K562 (cell line): ENCODE results near the gene ACBD3. TPM values are rescaled to one million over a fixed set of nuclear protein-coding genes. Genes with fewer than 3 reads are reported as not detected.

Experiments
- ARID2 ChIP-seq: fragments of 450-650 bp; IDR thresholded peaks from 2 replicates; pipeline ENCODE4 v1.6.1; 2017; ENCODE audit warnings: antibody characterized with exemption, mild to moderate bottlenecking
- DIDO1 ChIP-seq: fragments of 450-650 bp; IDR thresholded peaks from 2 replicates; pipeline ENCODE4 v1.6.1; 2016; ENCODE audit warnings: low read depth, missing biosample characterization, missing genetic modification characterization
- HMGN3 ChIP-seq: IDR thresholded peaks from 2 replicates; pipeline ENCODE4 v1.6.1; 2011; ENCODE audit warnings: borderline replicate concordance, low read depth, mild to moderate bottlenecking, mixed read lengths, low read length; ENCODE audit not compliant: insufficient read length; ENCODE audit errors: extremely low read depth
- NCOR1 ChIP-seq: fragments of 450-650 bp; IDR thresholded peaks from 2 replicates; pipeline ENCODE4 v1.6.1; 2016; ENCODE audit warnings: mild to moderate bottlenecking, moderate library complexity
- RB1 ChIP-seq: fragments of 450-650 bp; IDR thresholded peaks from 2 replicates; pipeline ENCODE4 v1.6.1; 2017; ENCODE audit warnings: low read depth, mild to moderate bottlenecking
- RNF2 ChIP-seq: sonication (generic); IDR thresholded peaks from 2 replicates; pipeline ENCODE4 v1.6.1; 2016
- SP2 ChIP-seq: IDR thresholded peaks from 2 replicates; pipeline ENCODE4 v1.6.1; 2011; ENCODE audit warnings: mild to moderate bottlenecking, low read depth, low read length, moderate library complexity; ENCODE audit not compliant: poor library complexity, severe bottlenecking; ENCODE audit errors: extremely low read depth
- ZBTB17 ChIP-seq: fragments of 450-650 bp; formaldehyde crosslinking; IDR thresholded peaks from 2 replicates; pipeline ENCODE4 v1.4.0; 2020; ENCODE audit warnings: mild to moderate bottlenecking
- ZEB2 ChIP-seq: fragments of 450-650 bp; IDR thresholded peaks from 2 replicates; pipeline ENCODE4 v1.6.1; 2016
- ZNF133 ChIP-seq: fragments of 250-450 bp; sonication (Bioruptor Pico); IDR thresholded peaks from 2 replicates; pipeline ENCODE4 v1.4.0; 2020; ENCODE audit warnings: mild to moderate bottlenecking
- ZNF354B ChIP-seq: fragments of 250-450 bp; sonication (Bioruptor Pico); IDR thresholded peaks from 2 replicates; pipeline ENCODE4 v1.4.0; 2020
- polyA plus RNA-seq, 8 experiments: library from polyadenylated mRNA; depleted of rRNA in 4 of 8; stranded (reverse) in 5 of 8; unstranded in 3 of 8; fragments of >200 nt; fragmentation: Nextera tagmentation in 2 of 8; fragmentation: Illumina TruSeq in 1 of 8; extraction: Ambion mirVana in 2 of 8; extraction: Trizol in 1 of 8; gene quantifications; 2 replicates each; pipeline versions ENCODE4 v1.2.1 to v1.2.3, GENCODE V29; 2011 to 2014; ENCODE audit warnings: inconsistent platforms in 1 of 8, missing spikeins in 1 of 8
- total RNA-seq, 7 experiments: library from RNA; depleted of rRNA in 6 of 7; stranded (reverse); fragments of >200 nt in 6 of 7; fragmentation: Illumina TruSeq in 2 of 7; extraction: Trizol in 2 of 7; gene quantifications; 2 replicates each; pipeline versions ENCODE4 v1.2.1 to v1.2.3, GENCODE V29; 2011 to 2021; ENCODE audit warnings: low replicate concordance in 1 of 7
- TF ChIP-seq, protein P1 (sequence below): fragments of 200-400 bp; formaldehyde crosslinking; IDR thresholded peaks from 2 replicates; pipeline ENCODE4 v1.6.1; 2017; ENCODE audit warnings: mild to moderate bottlenecking, low read depth, low read length, moderate library complexity
- TF ChIP-seq, protein P2 (sequence below): fragments of 450-650 bp; formaldehyde crosslinking; IDR thresholded peaks from 2 replicates; pipeline ENCODE4 v1.4.0; 2020; ENCODE audit warnings: mild to moderate bottlenecking, moderate library complexity
- TF ChIP-seq, protein P3 (sequence below): fragments of 450-650 bp; formaldehyde crosslinking; IDR thresholded peaks from 2 replicates; pipeline ENCODE4 v1.4.0; 2022; ENCODE audit warnings: missing genetic modification characterization
- TF ChIP-seq, protein P4 (sequence below): sonication (generic); formaldehyde crosslinking; IDR thresholded peaks from 2 replicates; pipeline ENCODE4 v1.8.0; 2022; ENCODE audit warnings: mild to moderate bottlenecking, missing genetic modification reagents
- TF ChIP-seq, protein P5 (sequence below): fragments of 250-450 bp; sonication (Bioruptor Pico); IDR thresholded peaks from 2 replicates; pipeline ENCODE4 v1.8.0; 2022; ENCODE audit warnings: moderate library complexity, mild to moderate bottlenecking, inconsistent platforms

Gene ACBD3
- total and polyA plus RNA-seq, 9 of the 15 experiments (the other 6 are each of a cell fraction or from before 2014, with no cell fraction given) = 11.1 to 36.7 (median 26.9) TPM

DNA sequence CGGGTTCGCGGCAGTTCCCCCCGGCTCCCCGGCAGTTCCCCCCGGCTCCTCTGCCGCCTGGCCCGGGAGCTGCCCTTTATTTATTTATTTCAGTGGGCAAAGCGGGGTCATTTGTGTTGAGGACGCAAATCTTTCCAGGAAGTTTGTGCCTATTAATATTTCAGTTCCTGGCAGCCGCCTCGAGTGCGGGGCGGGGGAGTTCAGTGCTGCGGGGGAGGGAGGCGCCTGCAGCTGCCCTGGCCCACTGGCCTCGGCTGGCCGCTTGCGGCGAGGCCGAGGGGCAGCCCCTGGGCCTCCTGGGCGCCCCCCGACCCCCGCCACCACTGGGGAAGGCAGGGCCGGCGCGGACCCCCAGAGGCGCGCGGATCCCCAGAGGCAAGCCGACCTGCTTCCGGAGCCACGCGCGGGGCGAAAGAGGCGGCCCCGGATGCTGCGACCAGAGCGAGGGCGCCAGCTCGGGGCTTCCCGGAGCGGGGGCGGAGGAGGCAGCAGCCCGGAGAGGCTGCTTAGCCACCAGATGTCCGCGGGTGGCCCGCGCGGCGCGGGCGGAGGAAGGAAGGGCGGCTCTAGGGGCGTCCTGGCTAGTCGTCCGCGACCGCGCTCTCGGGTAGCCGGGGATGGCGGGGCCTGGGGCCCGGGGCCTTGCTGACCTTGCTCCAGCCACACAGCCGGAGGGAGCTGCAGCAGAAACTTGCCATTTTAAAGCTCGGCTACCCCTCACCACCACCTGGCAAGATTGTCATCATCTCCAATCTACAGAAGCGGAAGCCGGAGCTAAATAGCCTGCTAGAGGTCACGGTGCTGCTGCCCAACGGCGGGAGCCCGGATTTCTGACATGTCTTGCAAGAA lies 76.1 kb downstream of the ACBD3 start (continued):
- TF ChIP-seq, protein P1, sequence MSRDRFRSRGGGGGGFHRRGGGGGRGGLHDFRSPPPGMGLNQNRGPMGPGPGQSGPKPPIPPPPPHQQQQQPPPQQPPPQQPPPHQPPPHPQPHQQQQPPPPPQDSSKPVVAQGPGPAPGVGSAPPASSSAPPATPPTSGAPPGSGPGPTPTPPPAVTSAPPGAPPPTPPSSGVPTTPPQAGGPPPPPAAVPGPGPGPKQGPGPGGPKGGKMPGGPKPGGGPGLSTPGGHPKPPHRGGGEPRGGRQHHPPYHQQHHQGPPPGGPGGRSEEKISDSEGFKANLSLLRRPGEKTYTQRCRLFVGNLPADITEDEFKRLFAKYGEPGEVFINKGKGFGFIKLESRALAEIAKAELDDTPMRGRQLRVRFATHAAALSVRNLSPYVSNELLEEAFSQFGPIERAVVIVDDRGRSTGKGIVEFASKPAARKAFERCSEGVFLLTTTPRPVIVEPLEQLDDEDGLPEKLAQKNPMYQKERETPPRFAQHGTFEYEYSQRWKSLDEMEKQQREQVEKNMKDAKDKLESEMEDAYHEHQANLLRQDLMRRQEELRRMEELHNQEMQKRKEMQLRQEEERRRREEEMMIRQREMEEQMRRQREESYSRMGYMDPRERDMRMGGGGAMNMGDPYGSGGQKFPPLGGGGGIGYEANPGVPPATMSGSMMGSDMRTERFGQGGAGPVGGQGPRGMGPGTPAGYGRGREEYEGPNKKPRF = no peak
- TF ChIP-seq, protein P2, sequence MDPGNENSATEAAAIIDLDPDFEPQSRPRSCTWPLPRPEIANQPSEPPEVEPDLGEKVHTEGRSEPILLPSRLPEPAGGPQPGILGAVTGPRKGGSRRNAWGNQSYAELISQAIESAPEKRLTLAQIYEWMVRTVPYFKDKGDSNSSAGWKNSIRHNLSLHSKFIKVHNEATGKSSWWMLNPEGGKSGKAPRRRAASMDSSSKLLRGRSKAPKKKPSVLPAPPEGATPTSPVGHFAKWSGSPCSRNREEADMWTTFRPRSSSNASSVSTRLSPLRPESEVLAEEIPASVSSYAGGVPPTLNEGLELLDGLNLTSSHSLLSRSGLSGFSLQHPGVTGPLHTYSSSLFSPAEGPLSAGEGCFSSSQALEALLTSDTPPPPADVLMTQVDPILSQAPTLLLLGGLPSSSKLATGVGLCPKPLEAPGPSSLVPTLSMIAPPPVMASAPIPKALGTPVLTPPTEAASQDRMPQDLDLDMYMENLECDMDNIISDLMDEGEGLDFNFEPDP (CRISPR knock-in tag) = no peak
- TF ChIP-seq ARID2 = no peak
- TF ChIP-seq RNF2 = no peak
- TF ChIP-seq, protein P3, sequence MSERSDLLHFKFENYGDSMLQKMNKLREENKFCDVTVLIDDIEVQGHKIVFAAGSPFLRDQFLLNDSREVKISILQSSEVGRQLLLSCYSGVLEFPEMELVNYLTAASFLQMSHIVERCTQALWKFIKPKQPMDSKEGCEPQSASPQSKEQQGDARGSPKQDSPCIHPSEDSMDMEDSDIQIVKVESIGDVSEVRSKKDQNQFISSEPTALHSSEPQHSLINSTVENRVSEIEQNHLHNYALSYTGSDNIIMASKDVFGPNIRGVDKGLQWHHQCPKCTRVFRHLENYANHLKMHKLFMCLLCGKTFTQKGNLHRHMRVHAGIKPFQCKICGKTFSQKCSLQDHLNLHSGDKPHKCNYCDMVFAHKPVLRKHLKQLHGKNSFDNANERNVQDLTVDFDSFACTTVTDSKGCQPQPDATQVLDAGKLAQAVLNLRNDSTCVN (CRISPR knock-in tag) = no peak
- TF ChIP-seq ZNF354B (CRISPR knock-in tag) = no peak
- peak; percentile 69; the same call in 1 of the 2 replicates for TF ChIP-seq ZBTB17 (CRISPR knock-in tag)
- TF ChIP-seq NCOR1 = no peak; the same call in 1 of the 2 replicates
- TF ChIP-seq HMGN3 = peak; percentile 47
- no peak for TF ChIP-seq ZEB2
- TF ChIP-seq, protein P4, sequence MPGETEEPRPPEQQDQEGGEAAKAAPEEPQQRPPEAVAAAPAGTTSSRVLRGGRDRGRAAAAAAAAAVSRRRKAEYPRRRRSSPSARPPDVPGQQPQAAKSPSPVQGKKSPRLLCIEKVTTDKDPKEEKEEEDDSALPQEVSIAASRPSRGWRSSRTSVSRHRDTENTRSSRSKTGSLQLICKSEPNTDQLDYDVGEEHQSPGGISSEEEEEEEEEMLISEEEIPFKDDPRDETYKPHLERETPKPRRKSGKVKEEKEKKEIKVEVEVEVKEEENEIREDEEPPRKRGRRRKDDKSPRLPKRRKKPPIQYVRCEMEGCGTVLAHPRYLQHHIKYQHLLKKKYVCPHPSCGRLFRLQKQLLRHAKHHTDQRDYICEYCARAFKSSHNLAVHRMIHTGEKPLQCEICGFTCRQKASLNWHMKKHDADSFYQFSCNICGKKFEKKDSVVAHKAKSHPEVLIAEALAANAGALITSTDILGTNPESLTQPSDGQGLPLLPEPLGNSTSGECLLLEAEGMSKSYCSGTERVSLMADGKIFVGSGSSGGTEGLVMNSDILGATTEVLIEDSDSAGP (CRISPR knock-in tag) = no peak
- no peak for TF ChIP-seq ZNF133
- TF ChIP-seq RB1 = peak; percentile 58
- no peak for TF ChIP-seq DIDO1 (tag)
- TF ChIP-seq, protein P5, sequence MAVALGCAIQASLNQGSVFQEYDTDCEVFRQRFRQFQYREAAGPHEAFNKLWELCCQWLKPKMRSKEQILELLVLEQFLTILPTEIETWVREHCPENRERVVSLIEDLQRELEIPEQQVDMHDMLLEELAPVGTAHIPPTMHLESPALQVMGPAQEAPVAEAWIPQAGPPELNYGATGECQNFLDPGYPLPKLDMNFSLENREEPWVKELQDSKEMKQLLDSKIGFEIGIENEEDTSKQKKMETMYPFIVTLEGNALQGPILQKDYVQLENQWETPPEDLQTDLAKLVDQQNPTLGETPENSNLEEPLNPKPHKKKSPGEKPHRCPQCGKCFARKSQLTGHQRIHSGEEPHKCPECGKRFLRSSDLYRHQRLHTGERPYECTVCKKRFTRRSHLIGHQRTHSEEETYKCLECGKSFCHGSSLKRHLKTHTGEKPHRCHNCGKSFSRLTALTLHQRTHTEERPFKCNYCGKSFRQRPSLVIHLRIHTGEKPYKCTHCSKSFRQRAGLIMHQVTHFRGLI (CRISPR knock-in tag) = no peak
- TF ChIP-seq SP2 = no peak
